HT-29 (cell line): ENCODE measurements around the gene DPF3. TPM values are rescaled to one million over a fixed set of nuclear protein-coding genes. Genes with fewer than 3 reads are reported as not detected.

Experiments used
- DNase-seq: peaks from one replicate; pipeline ENCODE4 v3.0.0-alpha.2; 2015; ENCODE audit warnings: low spot score
- total RNA-seq: library from RNA; depleted of rRNA; stranded (reverse); fragments of >200 nt; shearing (Covaris generic); gene quantifications from 2 replicates; pipeline ENCODE4 v1.2.3, GENCODE V29; 2014; rRNA removed

DPF3 gene
- not detected in 2 replicates for total RNA-seq

- peak; percentile 82 for DNase-seq
These were observed at the start of gene DPF3 for GRCh38 chr14:72893636-72894322. Gene DPF3 (minus strand): TSS chr14:72894101. CDS start chr14:72894088, 13 bp downstream.

- DNase-seq = no peak
These were observed 49.0 kb upstream of the DPF3 start for GRCh38 chr14:72942934-72943333.

GRCh38 chr14:72941286-72941985 lies 47.5 kb upstream of the DPF3 start:
- DNase-seq = no peak

GRCh38 chr14:72939630-72940029 lies 45.7 kb upstream of the DPF3 start:
- DNase-seq = no peak

GRCh38 chr14:72932893-72933292 lies 39.0 kb upstream of the DPF3 start:
- no peak for DNase-seq

GRCh38 chr14:72929316-72930080 lies 35.6 kb upstream of the DPF3 start:
- no peak for DNase-seq

- no peak for DNase-seq
These were observed 35.0 kb upstream of the DPF3 start for GRCh38 chr14:72928872-72929271.

GRCh38 chr14:72926292-72927028 lies 32.6 kb upstream of the DPF3 start, which contains the start of gene DCAF4:
Gene DCAF4 (plus strand): TSS chr14:72926464. CDS start chr14:72937979, 11,515 bp downstream.
- peak; percentile 93 for DNase-seq

GRCh38 chr14:72925815-72926291 lies 32.0 kb upstream of the DPF3 start:
- no peak for DNase-seq

GRCh38 chr14:72925171-72925759 lies 31.4 kb upstream of the DPF3 start:
- no peak for DNase-seq

GRCh38 chr14:72924337-72924736 lies 30.4 kb upstream of the DPF3 start:
- DNase-seq = peak; percentile 59

- DNase-seq = no peak
These were observed 27.5 kb upstream of the DPF3 start for GRCh38 chr14:72921396-72921795.

GRCh38 chr14:72920008-72920407 lies 26.1 kb upstream of the DPF3 start:
- DNase-seq = no peak

GRCh38 chr14:72917094-72917802 lies 23.3 kb upstream of the DPF3 start:
- no peak for DNase-seq

GRCh38 chr14:72916174-72916573 lies 22.3 kb upstream of the DPF3 start:
- DNase-seq = no peak

- DNase-seq = no peak
These were observed 19.9 kb upstream of the DPF3 start for GRCh38 chr14:72913809-72914208.

GRCh38 chr14:72909163-72909562 lies 15.3 kb upstream of the DPF3 start:
- no peak for DNase-seq

GRCh38 chr14:72907886-72908285 lies 14.0 kb upstream of the DPF3 start:
- DNase-seq = no peak

- DNase-seq = no peak
These were observed 13.0 kb upstream of the DPF3 start for GRCh38 chr14:72906879-72907278.

- no peak for DNase-seq
These were observed 12.4 kb upstream of the DPF3 start for GRCh38 chr14:72906316-72906715.
